ENCODE results near the gene TNNI3. TPM values are rescaled to one million over a fixed set of nuclear protein-coding genes. Genes with fewer than 3 reads are reported as not detected.

TNNI3 gene
- total and polyA plus RNA-seq, 9 of the 15 experiments (the other 6 are each of a cell fraction or from before 2014, with no cell fraction given) = 4.7 to 158 (median 42.0) TPM

- TF ChIP-seq ZBTB43 (CRISPR knock-in tag; IDR thresholded peaks at IDR 0.05) (peak; percentile 94), TRIM24 (IDR thresholded peaks at IDR 0.05) (no peak), RCOR1 (IDR thresholded peaks at IDR 0.05; ENCODE audit: borderline replicate concordance in 1 of 2, low read depth in 2 of 2, low read length in 2 of 2) (peak in 1 of 2 experiments; percentile 68; a peak in 2 of 4 replicates), MAX (CRISPR knock-in tag; IDR thresholded peaks at IDR 0.05) (peak; percentile 99), ZNF316 (IDR thresholded peaks at IDR 0.05) (no peak), PKNOX1 (IDR thresholded peaks at IDR 0.05) (no peak), FOXM1 (IDR thresholded peaks at IDR 0.05; ENCODE audit: low read depth) (no peak), FOXM1 (CRISPR knock-in tag; IDR thresholded peaks at IDR 0.05; ENCODE audit: low read depth) (peak; percentile 72), ZBTB7A (IDR thresholded peaks at IDR 0.05; ENCODE audit: borderline replicate concordance, control insufficient read depth, low read depth, low read length) (0 out of 2 replicates have a peak, but pooled peaks have one; percentile 45), ZNF165 (CRISPR knock-in tag; IDR thresholded peaks at IDR 0.05; ENCODE audit: borderline replicate concordance) (no peak), DEAF1 (CRISPR knock-in tag; IDR thresholded peaks at IDR 0.05) (no peak), STAT5B (CRISPR knock-in tag; IDR thresholded peaks at IDR 0.05) (no peak), NKRF (IDR thresholded peaks at IDR 0.05; ENCODE audit: borderline replicate concordance) (peak; percentile 97), FOXK2 (conservative IDR thresholded peaks at IDR 0.05 in 1 of 2, IDR thresholded peaks at IDR 0.05 in 1 of 2; ENCODE audit: low read depth in 2 of 2) (peak; percentile 29 to 37; a peak in 1 of 4 replicates), USF1 (CRISPR knock-in tag; IDR thresholded peaks at IDR 0.05) (peak; percentile 85), ZNF12 (CRISPR knock-in tag; IDR thresholded peaks at IDR 0.05) (0 out of 2 replicates have a peak, but pooled peaks have one; percentile 62), ZBTB12 (CRISPR knock-in tag; IDR thresholded peaks at IDR 0.05) (no peak)
Observed at GRCh38 chr19:55179606-55180484, 22.3 kb upstream of the TNNI3 start, which contains the start of gene SYT5 (continued).
